ENCODE data around the gene NID1.

NID1 gene

DNA sequence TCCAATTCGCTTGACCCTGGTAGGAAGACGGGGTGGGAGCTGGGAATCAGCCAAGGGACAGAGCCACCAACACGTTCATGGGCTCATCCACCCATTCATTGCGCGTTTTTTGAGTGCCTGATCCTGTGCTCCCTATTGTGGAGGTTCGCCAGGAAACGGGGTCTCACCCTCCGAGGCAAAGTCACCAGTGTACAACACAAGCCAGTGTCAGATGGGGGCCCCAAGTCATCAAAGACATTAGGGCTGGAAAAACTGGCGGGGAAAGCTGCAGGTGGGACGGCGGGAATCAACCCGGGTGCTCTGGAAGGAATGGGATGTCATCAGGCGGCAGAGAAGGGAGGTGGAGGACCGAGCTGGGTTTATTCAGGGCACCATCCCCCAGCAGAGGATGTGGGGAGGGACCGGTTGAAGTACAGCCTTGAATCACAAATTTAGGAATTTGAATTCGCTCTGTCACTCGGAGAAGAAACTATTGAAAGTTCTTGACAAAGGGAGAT lies 667 bp upstream of the NID1 start:
- DNase-seq: no peak

DNA sequence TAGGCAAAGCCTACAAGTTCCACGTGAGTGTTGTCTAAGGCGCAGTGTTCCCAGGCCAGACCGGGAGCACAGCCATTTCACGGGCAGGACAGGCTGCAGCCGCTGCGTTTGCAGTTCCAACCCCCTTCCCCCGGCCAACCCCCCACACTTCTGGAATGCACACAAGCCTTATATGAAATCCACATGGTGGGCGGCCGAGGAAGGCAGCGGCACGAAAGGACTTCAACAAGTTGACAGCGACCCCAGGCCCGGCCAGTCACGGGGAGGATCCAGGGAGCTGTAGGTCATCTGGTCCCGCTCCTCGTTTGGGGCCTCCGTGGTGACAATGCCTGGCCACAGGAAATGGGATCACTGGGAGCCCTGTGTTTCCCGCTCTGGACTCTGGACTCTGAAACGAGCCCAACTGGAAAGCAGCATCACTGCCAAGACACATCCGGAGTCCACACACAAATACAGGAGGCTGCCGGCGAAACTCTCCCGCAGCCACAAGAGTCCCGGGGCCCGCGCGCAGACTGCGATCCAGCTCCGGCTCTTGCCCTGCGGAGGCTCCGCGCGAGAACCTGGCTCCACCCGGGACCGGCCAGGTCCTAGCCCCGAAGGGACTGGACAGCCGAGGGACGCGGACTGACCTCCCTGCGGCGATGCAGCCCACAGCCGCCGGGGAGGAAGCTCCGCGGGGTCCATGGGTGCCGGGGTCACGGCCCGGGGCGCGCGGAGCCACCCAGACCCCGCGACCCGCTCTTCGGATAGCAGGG lies 794 bp downstream of the NID1 start:
- no peak for DNase-seq

DNA sequence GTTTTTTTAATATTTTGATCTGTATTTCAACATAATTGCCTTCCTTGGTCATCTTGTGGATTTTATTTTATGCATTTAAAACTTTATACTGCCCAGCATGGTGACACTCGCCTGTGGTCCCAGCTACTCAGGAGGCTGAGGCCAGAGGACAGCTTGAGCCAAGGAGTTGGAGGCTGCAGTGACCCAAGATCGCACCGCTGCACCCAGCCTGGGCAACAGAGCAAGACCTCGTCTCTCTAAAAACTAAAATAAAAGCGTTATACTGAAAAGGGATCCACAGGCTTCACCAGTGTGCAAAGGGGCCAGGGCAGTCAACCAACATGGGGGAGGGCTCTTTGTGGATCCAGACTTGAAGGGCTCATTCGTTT lies 1.4 kb downstream of the NID1 start:
- DNase-seq: no peak

DNA sequence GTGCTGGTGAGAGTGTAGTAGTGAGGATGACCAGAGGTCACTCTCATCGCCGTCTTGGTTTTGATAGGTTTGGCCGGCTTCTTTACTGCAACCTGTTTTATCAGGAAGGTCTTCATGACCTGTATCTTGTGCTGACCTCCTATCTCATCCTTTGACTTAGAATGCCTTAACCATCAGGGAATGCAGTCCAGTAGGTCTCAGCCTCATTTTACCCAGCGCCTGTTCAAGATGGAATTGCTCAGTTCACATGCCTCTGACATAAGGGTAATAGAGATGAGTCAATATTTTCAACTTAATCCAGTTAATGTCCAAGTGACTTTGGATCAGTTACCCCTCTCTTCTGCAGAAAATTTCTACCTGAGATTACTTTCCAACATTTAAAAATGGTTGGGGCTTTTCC lies 4.6 kb downstream of the NID1 start:
- DNase-seq: no peak

DNA sequence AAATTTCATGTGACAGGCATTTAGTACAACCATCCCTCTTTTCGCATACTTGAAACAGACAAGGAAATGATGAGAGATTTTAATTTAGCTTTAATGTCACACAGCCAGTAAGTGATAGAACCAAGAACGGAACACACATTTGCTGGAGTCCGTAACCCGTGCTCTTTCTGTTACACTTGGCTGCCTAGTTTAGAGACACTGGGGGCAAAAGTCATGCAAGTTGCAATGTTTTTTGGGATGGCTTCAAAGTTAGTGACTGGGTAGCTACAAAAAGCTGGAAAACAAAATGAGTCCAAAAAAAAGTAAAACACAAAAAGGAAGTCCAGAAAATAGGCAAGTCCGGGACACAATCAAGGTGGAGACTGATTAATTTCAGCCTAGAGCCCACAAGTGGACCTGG lies 5.9 kb downstream of the NID1 start:
- DNase-seq: no peak

DNA sequence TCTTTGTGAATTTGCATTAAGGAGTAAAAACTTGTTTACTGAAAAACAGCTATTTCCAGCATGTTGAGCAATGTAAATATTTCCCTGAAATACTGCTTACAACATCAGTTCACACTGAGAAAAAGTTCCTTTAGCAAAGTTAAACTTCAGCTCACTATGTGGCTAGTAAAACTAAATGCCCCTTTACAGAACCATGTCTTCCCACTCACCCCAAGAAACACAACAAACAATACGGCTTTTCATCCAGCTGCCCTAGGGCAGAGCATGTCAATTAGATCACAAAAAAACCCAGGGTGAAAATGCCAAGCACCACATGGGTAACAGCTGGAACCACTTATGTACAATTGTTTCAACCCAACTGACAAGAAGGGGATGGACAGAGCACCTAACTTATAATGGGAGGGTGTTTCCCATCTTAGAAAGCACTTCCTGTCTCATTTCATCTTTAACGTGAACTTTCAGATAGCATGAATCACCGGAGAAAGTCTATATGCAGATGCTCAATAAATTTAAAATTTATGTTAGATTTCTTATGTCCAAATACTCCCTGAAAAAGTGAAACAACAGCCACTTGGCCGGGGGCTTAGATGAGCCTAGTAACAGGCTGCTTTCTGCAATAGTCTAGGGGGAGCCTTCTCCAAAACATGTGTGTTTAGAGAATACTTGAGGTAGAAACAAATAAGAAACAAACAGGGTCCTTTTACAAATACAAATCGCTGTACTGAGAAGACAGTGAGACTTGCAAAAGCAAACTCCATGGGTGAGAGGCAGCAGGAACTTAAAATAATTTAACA lies 6.6 kb downstream of the NID1 start:
- DNase-seq: no peak

DNA sequence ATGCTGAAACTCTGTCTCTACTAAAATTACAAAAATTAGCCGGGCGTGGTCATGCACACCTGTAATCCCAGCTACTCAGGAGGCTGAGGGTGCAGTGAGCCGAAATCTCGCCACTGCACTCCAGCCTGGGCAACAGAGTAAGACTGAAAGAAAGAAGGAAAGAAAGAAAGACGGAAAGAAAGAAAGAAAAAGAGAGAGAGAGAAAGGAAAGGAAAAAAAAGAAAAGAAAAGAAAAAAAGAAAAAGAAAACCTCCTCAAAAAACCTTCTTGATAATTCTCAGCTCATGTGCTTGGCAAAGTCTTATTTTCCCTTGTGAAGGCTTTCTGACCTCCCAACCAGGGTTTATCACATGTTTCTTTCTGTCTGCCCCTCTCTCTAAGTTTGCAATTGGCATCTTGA lies 7.3 kb downstream of the NID1 start:
- no peak for DNase-seq

DNA sequence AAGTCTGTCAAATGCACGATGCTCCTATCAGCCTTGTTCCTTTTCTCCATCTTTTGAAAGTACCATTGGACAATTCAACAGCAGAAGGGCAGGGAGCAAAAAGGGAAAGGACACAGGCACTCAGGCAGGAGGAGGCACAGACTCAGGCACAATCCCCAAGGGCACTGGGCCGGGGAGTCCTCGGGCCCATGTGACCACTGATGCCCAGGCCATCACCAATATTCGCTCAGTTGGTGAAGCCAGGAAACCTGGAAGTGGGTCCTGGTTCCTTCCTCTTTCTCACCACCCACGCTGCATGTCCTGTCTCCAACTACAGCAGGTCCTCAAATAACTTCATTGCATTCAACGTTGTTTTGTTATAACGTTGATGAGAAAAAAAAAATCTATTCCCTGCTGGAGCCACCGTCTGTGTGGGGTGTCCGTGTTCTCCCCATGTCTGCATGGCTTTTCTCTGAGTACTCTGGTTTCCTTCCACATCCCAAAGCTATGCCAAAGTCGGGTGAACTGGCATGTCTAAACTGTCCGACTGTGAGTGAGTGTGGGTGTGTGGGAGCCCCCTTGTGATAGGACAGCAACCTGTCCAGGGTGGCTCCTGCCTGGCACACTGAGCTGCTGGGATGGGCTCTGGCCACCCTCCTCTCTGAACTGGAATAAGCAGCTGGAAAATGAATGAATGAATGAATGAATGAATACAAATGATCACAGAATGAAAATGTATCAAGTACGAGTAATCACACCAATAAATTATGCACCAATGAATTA lies 12.5 kb downstream of the NID1 start:
- no peak for DNase-seq

DNA sequence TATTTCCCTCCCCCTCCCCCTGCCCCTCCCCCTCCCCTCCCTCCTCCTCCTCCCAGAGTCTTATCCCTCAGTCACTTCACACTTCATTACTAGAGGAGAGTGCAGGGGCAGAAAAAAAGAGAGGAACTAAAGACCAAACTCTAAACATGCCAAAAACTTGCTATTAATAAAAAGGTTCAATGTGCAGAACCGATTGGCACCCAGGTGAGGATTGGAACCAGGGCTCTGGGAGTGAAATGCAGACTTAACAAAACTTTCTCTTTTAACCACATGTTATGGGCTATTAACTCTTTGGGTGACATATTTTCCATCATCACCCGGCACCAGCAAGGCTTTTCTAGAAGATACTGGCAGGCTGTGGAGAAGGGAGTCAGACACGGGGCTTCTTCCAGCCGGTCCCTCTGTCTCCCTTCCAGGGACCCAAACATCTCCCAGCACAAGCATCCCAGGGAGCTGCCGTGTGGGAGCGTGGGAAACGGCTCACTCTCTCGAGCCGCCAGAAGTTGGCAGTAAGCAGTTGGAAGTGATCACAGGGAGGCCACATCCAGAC lies 13.6 kb downstream of the NID1 start:
- DNase-seq: no peak

DNA sequence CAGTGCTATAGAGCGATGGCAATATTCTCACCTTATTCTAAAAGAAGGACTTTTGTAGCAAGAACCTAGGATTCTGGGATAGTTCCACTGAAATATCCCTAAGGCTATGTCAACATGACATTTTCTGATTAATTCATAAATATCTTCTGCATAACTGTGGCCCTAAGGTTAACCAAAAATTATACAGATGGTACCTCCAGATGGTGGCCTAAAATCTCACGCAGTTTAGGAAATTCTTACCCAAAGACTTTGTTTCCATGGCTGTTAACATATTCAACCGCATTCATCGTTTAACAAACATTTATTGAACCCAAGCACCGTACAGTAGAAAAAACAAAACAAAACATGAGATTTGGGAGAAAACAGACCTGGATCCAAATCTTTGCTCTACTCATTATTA lies 19.1 kb downstream of the NID1 start:
- no peak for DNase-seq

DNA sequence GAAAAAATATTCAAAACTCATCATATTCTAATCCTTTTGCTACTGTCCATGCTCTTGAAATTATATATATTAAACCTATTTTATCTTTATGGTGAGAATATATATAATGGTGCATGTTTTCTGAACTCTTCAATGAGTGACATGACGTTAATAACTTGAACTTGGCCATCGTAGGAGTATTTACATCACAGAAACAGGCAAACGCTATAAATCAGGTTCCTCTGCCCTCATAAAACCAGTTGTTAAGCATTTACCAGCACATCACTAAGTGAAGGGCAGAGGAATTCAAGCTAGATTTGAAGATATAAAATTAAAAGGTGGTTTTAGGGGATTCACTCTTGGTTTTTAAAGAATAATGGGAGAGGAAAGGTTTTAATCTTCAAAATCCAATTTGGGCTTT lies 20.5 kb downstream of the NID1 start:
- no peak for DNase-seq

DNA sequence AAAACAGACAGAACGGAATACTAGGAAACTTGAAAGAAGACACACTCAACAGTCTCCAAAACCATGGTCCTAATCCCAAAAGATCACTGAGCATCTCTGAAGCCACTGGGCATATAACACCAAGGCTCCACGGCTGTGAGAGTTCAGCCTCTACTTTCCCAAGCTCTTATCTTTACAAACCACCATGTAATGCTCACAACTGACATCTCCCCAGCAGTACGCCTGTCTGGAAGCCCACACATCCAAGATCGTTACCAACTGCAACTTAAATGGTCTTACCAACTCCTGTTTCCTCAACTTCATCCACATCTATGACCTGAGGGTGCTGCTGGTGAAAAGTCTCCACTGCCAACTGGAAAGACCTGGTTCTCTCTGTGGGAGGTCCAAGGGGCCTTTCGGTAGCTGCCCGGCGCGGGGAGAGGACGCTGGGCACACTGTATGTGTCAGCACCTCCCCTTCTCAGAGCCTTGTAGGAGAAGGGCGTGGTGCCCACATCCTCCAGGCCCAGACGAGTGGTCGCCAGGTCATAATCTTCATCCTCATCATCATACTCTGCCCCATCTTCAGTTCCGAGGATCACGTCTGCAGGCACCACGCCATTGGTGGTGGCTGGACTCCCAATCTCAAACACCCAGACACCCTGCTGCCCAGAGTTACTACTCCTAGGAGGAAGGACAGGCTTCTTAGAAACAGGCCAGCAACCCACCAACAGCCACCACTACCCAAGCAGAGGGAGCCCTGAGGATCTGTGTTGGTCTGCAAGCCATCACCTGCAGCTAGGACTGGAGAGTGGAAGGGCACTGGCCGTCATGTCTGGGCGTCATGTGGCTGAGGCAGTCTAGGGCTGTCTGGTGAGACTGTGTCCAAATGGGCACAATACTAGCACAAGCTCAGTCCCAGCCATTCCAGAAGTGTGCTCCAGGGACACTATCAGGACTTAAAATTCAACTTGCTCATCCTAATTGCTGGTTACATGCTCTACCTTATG lies 23.0 kb downstream of the NID1 start:
- DNase-seq: no peak

DNA sequence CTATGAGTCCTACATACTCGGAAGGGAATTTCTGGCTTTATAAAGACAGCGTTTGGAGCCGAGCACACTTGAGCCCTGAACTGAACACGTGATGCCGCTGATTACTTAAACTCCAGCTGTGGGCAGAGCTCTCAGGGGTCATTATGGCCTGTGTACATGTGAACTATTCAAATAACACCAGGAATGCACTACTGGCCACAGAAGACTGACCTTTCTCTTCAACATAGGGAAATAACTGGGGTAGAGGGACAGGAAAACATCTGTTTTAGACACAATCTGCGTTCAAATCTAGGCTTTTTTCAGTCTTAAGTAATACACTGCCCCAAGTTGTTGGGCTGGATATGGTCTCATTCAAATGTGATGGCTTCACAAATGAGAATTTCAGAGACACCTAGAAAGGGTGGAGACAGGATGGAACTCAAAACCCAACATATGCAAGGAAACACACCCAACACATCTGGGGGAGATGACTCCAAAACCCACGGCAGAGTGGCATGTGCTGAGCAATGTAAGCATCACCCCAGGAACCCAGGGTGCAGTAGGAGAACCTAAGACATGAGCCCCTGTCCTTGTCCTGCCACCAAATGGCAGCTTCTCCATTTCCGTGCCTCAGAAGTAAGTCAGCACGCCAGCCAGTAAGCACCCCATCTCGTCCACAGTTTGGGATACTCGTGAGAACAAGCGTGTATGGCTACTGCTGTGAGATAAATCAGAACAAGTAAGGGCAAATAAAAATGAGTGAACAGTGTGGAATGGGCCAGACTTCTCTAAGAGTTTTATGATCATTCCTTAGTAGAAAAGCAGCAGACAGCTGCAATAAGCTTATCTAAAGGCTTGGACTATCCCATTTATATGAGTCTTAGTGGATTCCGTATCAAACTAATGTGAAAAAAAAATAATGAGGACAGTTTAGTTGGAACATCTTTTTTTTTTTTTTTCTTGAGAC lies 24.9 kb downstream of the NID1 start:
- DNase-seq: no peak

DNA sequence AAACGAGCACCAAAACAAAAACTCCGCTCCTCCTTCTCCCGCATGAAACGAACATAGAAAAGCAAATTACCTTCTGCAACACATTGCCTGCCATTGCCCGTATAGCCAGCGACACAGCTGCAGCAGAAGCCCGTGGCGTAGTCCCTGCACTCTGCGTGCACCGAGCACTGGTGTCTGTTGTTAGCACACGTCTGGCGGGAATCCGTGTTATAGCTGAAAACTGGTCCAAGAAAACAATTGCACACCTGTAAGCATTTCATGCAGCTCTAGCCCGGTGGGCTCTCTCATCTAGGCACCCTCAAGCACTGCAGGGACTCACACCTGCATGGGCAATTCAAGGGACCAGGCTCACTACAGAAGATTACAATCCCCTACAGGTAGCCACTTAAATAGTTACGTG lies 26.9 kb downstream of the NID1 start:
- DNase-seq: no peak

DNA sequence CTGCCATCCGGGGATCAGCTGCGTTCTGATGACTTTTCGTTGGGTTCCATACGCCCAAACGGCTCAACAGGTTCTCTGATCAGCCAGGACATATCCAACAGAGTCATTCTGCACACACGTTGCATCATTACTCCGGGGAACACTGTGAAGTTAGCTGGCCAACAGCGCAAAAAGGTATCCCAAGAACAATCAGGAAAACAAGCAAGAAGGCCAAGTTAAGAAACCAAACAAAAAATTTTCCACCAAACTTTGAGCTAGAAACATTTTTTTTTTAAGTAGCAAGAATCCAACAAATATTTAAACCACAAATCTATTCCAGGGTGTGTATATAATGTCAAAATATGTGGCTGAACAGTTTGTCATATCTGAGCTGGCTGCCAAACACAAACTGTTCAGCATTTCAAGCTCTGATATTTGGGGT lies 29.2 kb downstream of the NID1 start:
- DNase-seq: no peak

DNA sequence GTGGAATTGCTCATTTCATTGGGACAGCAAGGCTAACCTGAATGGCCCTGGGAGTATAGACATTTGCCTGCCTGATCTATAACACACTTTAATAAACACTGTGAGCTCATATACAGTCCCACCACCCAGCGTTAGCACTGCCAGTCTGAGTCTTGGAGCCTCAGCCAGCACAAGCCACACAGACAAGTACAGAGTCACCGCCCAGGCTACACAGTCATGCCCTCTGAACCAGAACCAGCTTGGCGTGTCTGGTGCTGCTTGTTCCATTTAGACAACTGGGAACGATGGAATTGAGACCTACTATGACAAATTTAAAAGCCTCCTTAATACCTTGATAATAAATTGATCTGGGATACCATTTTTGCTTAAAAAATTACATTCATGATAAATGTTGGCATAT lies 31.6 kb downstream of the NID1 start:
- DNase-seq: no peak

DNA sequence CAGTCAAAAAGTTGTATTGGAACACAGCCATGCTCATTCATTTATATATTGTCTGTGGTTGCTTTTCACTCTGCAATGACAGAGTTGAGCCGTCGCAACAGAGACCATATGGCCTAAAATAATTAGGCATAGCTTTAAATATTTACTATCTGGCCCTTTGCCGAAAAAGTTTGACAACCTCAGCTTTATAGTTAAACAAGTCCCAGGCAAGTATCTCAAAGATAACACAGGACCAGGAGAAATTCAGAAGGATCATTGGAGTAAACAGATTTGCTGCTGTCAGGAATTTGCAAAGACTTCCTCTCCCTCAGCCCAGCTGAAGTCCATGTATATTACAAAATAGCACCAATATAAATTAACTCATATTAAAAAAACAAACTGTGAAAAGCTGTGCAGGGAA lies 34.4 kb downstream of the NID1 start:
- no peak for DNase-seq

DNA sequence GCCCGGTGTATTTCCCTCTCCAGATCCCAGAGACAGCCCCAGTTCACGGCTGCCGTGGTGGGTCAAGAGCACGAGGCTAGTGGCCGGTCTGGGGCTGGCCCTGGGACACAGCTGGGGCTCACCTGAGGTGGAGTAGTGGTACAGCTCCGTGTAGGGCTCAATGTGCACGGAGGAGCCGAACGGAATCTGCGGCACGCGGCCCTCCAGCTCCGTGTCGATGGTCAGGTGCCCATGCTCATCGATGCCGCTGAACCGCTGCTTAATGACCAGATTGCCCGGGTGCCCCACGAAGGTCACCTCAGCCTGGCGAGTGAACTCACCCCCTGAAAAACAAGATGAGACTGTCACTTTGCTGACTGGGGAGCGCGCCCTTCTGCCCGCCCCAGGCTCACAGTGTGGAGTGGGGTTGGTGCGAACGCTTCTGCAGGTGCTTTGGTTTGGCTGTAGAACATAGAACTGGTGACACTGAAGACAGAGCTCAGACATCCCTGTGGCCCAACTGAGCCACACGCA lies 35.4 kb downstream of the NID1 start:
- DNase-seq: no peak

DNA sequence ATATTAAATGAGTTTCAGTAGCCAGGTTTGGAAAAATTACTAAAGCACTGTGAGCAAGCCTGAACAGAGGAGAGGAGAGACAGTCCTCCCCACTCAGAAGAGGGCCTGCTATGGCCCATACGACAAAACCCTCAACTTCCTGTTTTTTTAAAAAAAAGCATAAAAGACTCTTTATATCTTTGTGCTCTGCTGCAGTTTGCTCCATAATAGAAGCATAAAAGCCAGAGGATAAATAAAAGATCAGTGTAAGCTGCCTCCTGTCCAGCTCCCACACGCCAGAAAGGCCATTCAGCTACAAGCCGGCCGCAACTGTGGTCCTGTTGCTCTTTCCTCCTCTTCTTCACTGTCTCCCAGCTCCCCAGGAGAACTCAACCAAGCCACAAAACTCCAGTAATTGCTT lies 37.8 kb downstream of the NID1 start:
- DNase-seq: no peak

DNA sequence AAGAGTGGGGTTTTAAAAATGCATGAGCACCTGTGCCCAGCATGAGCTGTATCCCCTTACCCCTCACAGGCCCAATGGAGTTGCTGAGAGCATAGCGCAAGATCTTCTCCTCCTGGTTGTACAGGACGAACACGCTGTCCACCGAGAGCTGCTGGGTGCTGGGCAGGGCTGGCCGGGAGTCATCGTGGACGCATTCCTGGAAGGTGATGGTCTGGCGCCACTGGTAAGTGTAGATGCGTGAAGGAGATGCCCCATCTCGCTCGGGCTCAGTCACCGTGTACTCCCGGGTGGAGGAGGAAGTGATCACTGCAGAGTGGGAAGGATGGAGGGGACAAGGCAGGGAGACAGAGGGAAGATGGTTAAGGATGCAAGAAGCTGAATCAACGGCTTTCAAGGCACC lies 39.1 kb downstream of the NID1 start:
- DNase-seq: no peak

DNA sequence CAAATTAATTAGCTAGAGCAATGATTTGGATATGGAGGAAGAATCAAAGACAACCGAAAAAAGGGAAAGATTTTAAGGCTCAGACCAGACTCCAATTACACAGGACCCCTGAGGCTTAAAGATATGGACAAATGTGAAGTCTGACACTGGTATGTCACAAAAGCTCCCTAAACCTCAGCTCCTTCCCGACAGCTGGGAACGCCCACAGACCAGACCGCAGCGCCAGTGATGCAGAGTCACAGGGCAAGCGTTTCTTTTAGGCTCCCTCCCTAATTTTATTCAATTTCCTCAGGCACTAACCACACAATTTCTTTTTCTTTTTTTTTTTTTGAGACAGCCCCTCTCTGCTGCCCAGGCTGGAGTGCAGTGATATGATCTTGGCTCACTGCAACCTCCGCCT lies 40.2 kb downstream of the NID1 start:
- no peak for DNase-seq

Data from CD4-positive, alpha-beta T cell treated with Interferon gamma for 1 hour (primary cell).